ENCODE results near the gene COMMD10.

GRCh38 chr5:116291271-116291670 is 206.4 kb downstream of the COMMD10 start:
- no peak for TF ChIP-seq EZH2 (IDR thresholded peaks at IDR 0.05; ENCODE audit: insufficient read depth, poor library complexity, severe bottlenecking)
- no peak for TF ChIP-seq EZH2phosphoT487 (IDR thresholded peaks at IDR 0.05; ENCODE audit: insufficient read depth, low read depth)

Measured in GM23248 (cell line).